Activated CD4-positive, alpha-beta T cell treated with anti-CD3 and anti-CD28 coated beads, Interleukin-2, amount 10 ng/mL, durations not matched to agents 7 days and 5 days (primary cell): ENCODE results near the gene TRIM10. TPM values are rescaled to one million over a fixed set of nuclear protein-coding genes. Genes with fewer than 3 reads are reported as not detected.

ENCODE experiments used
- CTCF ChIA-PET: fragments of 350-600 bp; sonication (Branson Sonifier 250); formaldehyde crosslinking; loops from one replicate; lab custom pipeline; 2021; ENCODE audit warnings: antibody characterized with exemption; lab: Charles Lee
- POLR2A ChIA-PET: fragments of 350-600 bp; sonication (Branson Sonifier 250); formaldehyde crosslinking; loops from one replicate; lab custom pipeline; 2021; ENCODE audit warnings: antibody characterized with exemption; lab: Charles Lee
- DNase-seq: peaks from one replicate; pipeline ENCODE4 v3.0.0-alpha.2; 2020
- H3K27ac Mint-ChIP-seq: one replicate; pipeline ENCODE4 v1.8.0; 2021; ENCODE audit warnings: mild to moderate bottlenecking, moderate library complexity, mixed read lengths
- H3K27me3 Mint-ChIP-seq: one replicate; pipeline ENCODE4 v1.8.0; 2021; ENCODE audit warnings: mixed read lengths
- H3K36me3 Mint-ChIP-seq: one replicate; pipeline ENCODE4 v1.8.0; 2021; ENCODE audit warnings: low read depth, mixed read lengths
- H3K4me1 Mint-ChIP-seq: one replicate; pipeline ENCODE4 v1.8.0; 2021; ENCODE audit warnings: mixed read lengths
- H3K4me3 Mint-ChIP-seq: one replicate; pipeline ENCODE4 v1.8.0; 2021; ENCODE audit warnings: mild to moderate bottlenecking, moderate library complexity, mixed read lengths
- H3K9me3 Mint-ChIP-seq: one replicate; pipeline ENCODE4 v1.8.0; 2021; ENCODE audit warnings: mixed read lengths
- total RNA-seq, 2 experiments: library from RNA; stranded (reverse); gene quantifications; one replicate each; pipeline ENCODE4 v1.2.3, GENCODE V29; 2021

The TRIM10 gene
- not detected for total RNA-seq

- no peak within 1 kb of the TSS for H3K4me3 Mint-ChIP-seq
- POLR2A ChIA-PET: no interaction called here
These were observed at the start of gene TRIM10 for GRCh38 chr6:30160785-30161531. Gene TRIM10 (minus strand): TSS chr6:30161211. CDS start chr6:30160858, 353 bp downstream.

GRCh38 chr6:30207619-30208295, 46.7 kb upstream of the TRIM10 start:
- CTCF ChIA-PET: interaction anchor here (1.4 kb wide), 1 partner anchor 12 kb away, joined by 4 read pairs; no protein-coding TSS in a partner anchor

More at GRCh38 chr6:30160785-30161531, at the start of gene TRIM10:
- Mint-ChIP-seq H3K36me3 (no peaks in the 10 kb centered on the region), H3K9me3 (no peaks in the 10 kb centered on the region), H3K27ac (no peak within 1 kb of the TSS), H3K27me3 (peaks cover 8% of the 10 kb centered on the region), H3K4me1 (peaks cover 17% of the 10 kb centered on the region)
- DNase-seq: no peak
- CTCF ChIA-PET: no interaction called here

GRCh38 chr6:30206799-30207618, 46.0 kb upstream of the TRIM10 start:
- H3K4me3 Mint-ChIP-seq: no peak overlapping the region
- H3K36me3 Mint-ChIP-seq: peaks cover 33% of the 10 kb centered on the region
- peaks cover 70% of the 10 kb centered on the region for H3K4me1 Mint-ChIP-seq
- no peaks in the 10 kb centered on the region for H3K27me3 Mint-ChIP-seq
- H3K27ac Mint-ChIP-seq: no peak overlapping the region
- no peak for DNase-seq
- ChIA-PET POLR2A (no interaction called here), CTCF (interaction anchor here (1.1 to 1.4 kb wide), 2 partner anchors 11 to 21 kb away, joined by 3 to 4 read pairs; no protein-coding TSS in a partner anchor)
- no peaks in the 10 kb centered on the region for H3K9me3 Mint-ChIP-seq

More at GRCh38 chr6:30207619-30208295, 46.7 kb upstream of the TRIM10 start:
- Mint-ChIP-seq H3K9me3 (no peaks in the 10 kb centered on the region), H3K4me1 (peaks cover 66% of the 10 kb centered on the region), H3K36me3 (peaks cover 35% of the 10 kb centered on the region), H3K4me3 (no peak overlapping the region), H3K27me3 (no peaks in the 10 kb centered on the region), H3K27ac (no peak overlapping the region)
- POLR2A ChIA-PET: no interaction called here
- DNase-seq: no peak

GRCh38 chr6:30206152-30206551, 45.1 kb upstream of the TRIM10 start:
- Mint-ChIP-seq H3K27ac (no peak overlapping the region), H3K4me1 (peaks cover 68% of the 10 kb centered on the region), H3K27me3 (no peaks in the 10 kb centered on the region), H3K36me3 (peaks cover 32% of the 10 kb centered on the region), H3K9me3 (no peaks in the 10 kb centered on the region), H3K4me3 (no peak overlapping the region)
- POLR2A ChIA-PET: no interaction called here
- DNase-seq: no peak
- CTCF ChIA-PET: interaction anchor here (1.1 kb wide), 1 partner anchor 22 kb away, joined by 3 read pairs; no protein-coding TSS in a partner anchor

- no peak for DNase-seq
- no peak overlapping the region for H3K4me3 Mint-ChIP-seq
- ChIA-PET POLR2A (no interaction called here), CTCF (no interaction called here)
- peaks cover 59% of the 10 kb centered on the region for H3K4me1 Mint-ChIP-seq
- H3K36me3 Mint-ChIP-seq: peaks cover 36% of the 10 kb centered on the region
- no peaks in the 10 kb centered on the region for H3K9me3 Mint-ChIP-seq
- no peak overlapping the region for H3K27ac Mint-ChIP-seq
- H3K27me3 Mint-ChIP-seq: no peaks in the 10 kb centered on the region
These were observed 43.1 kb upstream of the TRIM10 start for GRCh38 chr6:30204116-30204515.

- CTCF ChIA-PET: no interaction called here
- Mint-ChIP-seq H3K9me3 (no peaks in the 10 kb centered on the region), H3K27ac (no peak overlapping the region), H3K36me3 (peaks cover 44% of the 10 kb centered on the region), H3K27me3 (no peaks in the 10 kb centered on the region), H3K4me1 (peaks cover 43% of the 10 kb centered on the region), H3K4me3 (no peak overlapping the region)
- no peak for DNase-seq
- POLR2A ChIA-PET: interaction anchor here (0.7 kb wide), 1 partner anchor 269 kb away, joined by 5 read pairs; no protein-coding TSS in a partner anchor
These were observed 41.4 kb upstream of the TRIM10 start for GRCh38 chr6:30202366-30202765.

- Mint-ChIP-seq H3K27me3 (no peaks in the 10 kb centered on the region), H3K27ac (peak overlapping the region; percentile 32), H3K4me3 (no peak overlapping the region), H3K36me3 (peaks cover 52% of the 10 kb centered on the region), H3K9me3 (no peaks in the 10 kb centered on the region), H3K4me1 (peaks cover 32% of the 10 kb centered on the region)
- no peak for DNase-seq
- CTCF ChIA-PET: no interaction called here
- POLR2A ChIA-PET: no interaction called here
These were observed 39.7 kb upstream of the TRIM10 start for GRCh38 chr6:30200551-30201281.

GRCh38 chr6:30198166-30199084, 37.4 kb upstream of the TRIM10 start:
- Mint-ChIP-seq H3K27me3 (no peaks in the 10 kb centered on the region), H3K27ac (no peak overlapping the region), H3K36me3 (peaks cover 51% of the 10 kb centered on the region), H3K9me3 (no peaks in the 10 kb centered on the region), H3K4me1 (peaks cover 25% of the 10 kb centered on the region), H3K4me3 (no peak overlapping the region)
- no peak for DNase-seq
- POLR2A ChIA-PET: interaction anchor here (0.6 kb wide), 1 partner anchor 14 kb away, joined by 3 read pairs; no protein-coding TSS in a partner anchor
- CTCF ChIA-PET: no interaction called here

GRCh38 chr6:30196376-30196775, 35.4 kb upstream of the TRIM10 start:
- POLR2A ChIA-PET: no interaction called here
- Mint-ChIP-seq H3K36me3 (peaks cover 51% of the 10 kb centered on the region), H3K9me3 (no peaks in the 10 kb centered on the region), H3K4me1 (peaks cover 10% of the 10 kb centered on the region), H3K4me3 (no peak overlapping the region), H3K27ac (no peak overlapping the region), H3K27me3 (no peaks in the 10 kb centered on the region)
- no peak for DNase-seq
- CTCF ChIA-PET: interaction anchor here (1.5 kb wide), 1 partner anchor 11 kb away, joined by 4 read pairs; no protein-coding TSS in a partner anchor

- POLR2A ChIA-PET: no interaction called here
- Mint-ChIP-seq H3K36me3 (peaks cover 50% of the 10 kb centered on the region), H3K27me3 (no peaks in the 10 kb centered on the region), H3K27ac (no peak overlapping the region), H3K4me1 (peaks cover 6% of the 10 kb centered on the region), H3K9me3 (no peaks in the 10 kb centered on the region), H3K4me3 (no peak overlapping the region)
- CTCF ChIA-PET: interaction anchor here (1.5 kb wide), 1 partner anchor 11 kb away, joined by 4 read pairs; no protein-coding TSS in a partner anchor
- DNase-seq: no peak
These were observed 34.9 kb upstream of the TRIM10 start for GRCh38 chr6:30195951-30196350.
